Measurements from ENCODE around the gene LSAMP. TPM values are rescaled to one million over a fixed set of nuclear protein-coding genes. Genes with fewer than 3 reads are reported as not detected.

The LSAMP gene
- total and polyA plus RNA-seq, 2 of the 8 experiments (the other 6 are each of a cell fraction or from before 2014, with no cell fraction given): 1.8 to 5.7 TPM

GRCh38 chr3:116019254-116019763, 426.0 kb downstream of the LSAMP start:
- POLR2A ChIA-PET (ENCODE audit: partially characterized antibody): no interaction called here
- H3K9me3 ChIP-seq (ENCODE audit: insufficient read depth in 2 of 2, low read depth in 1 of 2, low read length in 1 of 2): no peaks in the 10 kb centered on the region
- TF ChIP-seq POLR2AphosphoS5 (IDR thresholded peaks at IDR 0.05; ENCODE audit: low read depth, low read length) (no peak), ZNF274 (IDR thresholded peaks at IDR 0.05; ENCODE audit: borderline replicate concordance, extremely low read depth, low read length) (no peak), GABPA (IDR thresholded peaks at IDR 0.05; ENCODE audit: borderline replicate concordance, insufficient read depth, low read length) (no peak), NRF1 (IDR thresholded peaks at IDR 0.05; ENCODE audit: low read depth, low read length) (no peak), USF2 (IDR thresholded peaks at IDR 0.05; ENCODE audit: low read length) (no peak), CREB1 (IDR thresholded peaks at IDR 0.05) (no peak)

More at GRCh38 chr3:116019254-116019763, 426.0 kb downstream of the LSAMP start:
- no peaks in the 10 kb centered on the region for H3K79me2 ChIP-seq (ENCODE audit: control insufficient read depth in 1 of 2, insufficient read depth in 2 of 2, low read length in 2 of 2)
- H2BK120ac ChIP-seq (replicated peaks; ENCODE audit: low read depth, low read length): no peak overlapping the region
- no peaks in the 10 kb centered on the region for H3K23me2 ChIP-seq (ENCODE audit: low read depth, low read length)
- CTCF ChIA-PET (ENCODE audit: partially characterized antibody): no interaction called here
- no peak overlapping the region for H3K18ac ChIP-seq (ENCODE audit: extremely low read depth, low read length)
- H4K8ac ChIP-seq (ENCODE audit: extremely low read depth, insufficient read depth, low read length): no peak overlapping the region
- H3K4me1 ChIP-seq (replicated peaks in 1 of 4; ENCODE audit: control insufficient read depth in 3 of 4, insufficient read depth in 4 of 4, low read length in 3 of 4): no peaks in the 10 kb centered on the region
- no peak overlapping the region for H3K27ac ChIP-seq (ENCODE audit: low read depth, low read length)
- no peaks in the 10 kb centered on the region for H4K20me1 ChIP-seq (replicated peaks in 1 of 2; ENCODE audit: control insufficient read depth in 1 of 2, insufficient read depth in 2 of 2, low read length in 2 of 2)
- no peak overlapping the region for H4K91ac ChIP-seq (replicated peaks; ENCODE audit: insufficient read length, low read length)
- 89% methylated on average over 4 of the region's 4 CpGs; no CpG with 5 or more reads in 1 of the 2 experiments for WGBS, 2 experiments (ENCODE audit: extremely low coverage in 1 of 2, insufficient coverage in 1 of 2, insufficient read length in 1 of 2, insufficient replicate concordance in 2 of 2, low coverage in 1 of 2, low lambda C conversion rate in 2 of 2, missing lambda C conversion rate in 1 of 2)
- FAIRE-seq (no peak), DNase-seq (ENCODE audit: low read depth in 1 of 2, low spot score in 2 of 2) (no peak)
- H2BK15ac ChIP-seq (ENCODE audit: low read length): no peak overlapping the region
- H4K5ac ChIP-seq (ENCODE audit: insufficient read length, low read depth, low read length): no peak overlapping the region
- H3K4me3 ChIP-seq (ENCODE audit: extremely low read depth in 1 of 4, insufficient read depth in 2 of 4, low read depth in 3 of 4, low read length in 4 of 4): no peak overlapping the region
- H2AK5ac ChIP-seq (ENCODE audit: low read depth, low read length): no peak overlapping the region
- H3K23ac ChIP-seq (ENCODE audit: insufficient read length): no peak overlapping the region
- H3K14ac ChIP-seq (ENCODE audit: insufficient read length): no peak overlapping the region
- no peaks in the 10 kb centered on the region for H3K79me1 ChIP-seq (ENCODE audit: low read depth, low read length)
- no peak overlapping the region for H2BK12ac ChIP-seq (ENCODE audit: low read depth, low read length)
- H2AFZ ChIP-seq (ENCODE audit: low read length): no peak overlapping the region
- H2BK20ac ChIP-seq (ENCODE audit: low read length): no peak overlapping the region
- H3K56ac ChIP-seq (replicated peaks; ENCODE audit: insufficient read length, low read depth, low read length): no peak overlapping the region
- no peak overlapping the region for H3K9ac ChIP-seq (replicated peaks in 1 of 4; ENCODE audit: extremely low read depth in 1 of 4, low read depth in 3 of 4, low read length in 3 of 4)
- H3K27me3 ChIP-seq (replicated peaks in 1 of 4; ENCODE audit: control insufficient read depth in 3 of 4, extremely low read depth in 1 of 4, insufficient read depth in 3 of 4, low read length in 3 of 4): no peaks in the 10 kb centered on the region
- no peak overlapping the region for H3K4me2 ChIP-seq (ENCODE audit: insufficient read depth in 1 of 2, low read depth in 2 of 2, low read length in 2 of 2)
- no peaks in the 10 kb centered on the region for H3K36me3 ChIP-seq (ENCODE audit: control insufficient read depth in 2 of 4, insufficient read depth in 4 of 4, low read length in 3 of 4)
- no peak overlapping the region for H3K4ac ChIP-seq (replicated peaks; ENCODE audit: insufficient read length, low read depth, low read length)
- H2BK5ac ChIP-seq (ENCODE audit: low read depth, low read length): no peak overlapping the region

All from H1 (cell line).